Measurements from ENCODE around the gene NRTN.

The NRTN gene

GRCh38 chr19:5790559-5791520 is 14.0 kb upstream of the NRTN start, which contains the start of gene DUS3L:
Gene DUS3L, minus strand, starts transcription at chr19:5791163. Its CDS starts 22 bp downstream, at chr19:5791141.
- peak; percentile 95 to 96 for DNase-seq

- no peak for DNase-seq
Observed at GRCh38 chr19:5792224-5792623, 12.6 kb upstream of the NRTN start.

DNA sequence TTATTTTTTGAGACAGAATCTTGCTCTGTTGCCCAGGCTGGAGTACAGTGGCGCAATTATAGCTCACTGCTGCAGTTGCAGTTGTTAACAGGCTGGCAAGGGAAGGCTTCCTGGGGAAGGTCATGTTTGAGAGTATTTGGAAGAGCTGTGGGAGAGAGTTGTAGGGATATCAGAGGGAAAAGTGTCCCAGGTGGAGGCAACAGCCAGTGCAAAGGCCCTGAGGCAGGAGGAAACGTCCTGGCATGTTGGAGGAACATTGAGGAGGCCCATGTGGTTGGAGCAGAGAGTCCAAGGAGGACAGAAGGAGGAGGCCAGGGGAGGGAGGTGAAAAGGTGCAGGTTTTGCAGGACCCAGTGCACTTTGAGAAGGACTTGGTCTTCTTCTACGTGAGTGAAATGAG is 11.7 kb upstream of the NRTN start:
- DNase-seq = no peak

- no peak for DNase-seq
Observed at GRCh38 chr19:5795382-5795919, 9.4 kb upstream of the NRTN start.

DNA sequence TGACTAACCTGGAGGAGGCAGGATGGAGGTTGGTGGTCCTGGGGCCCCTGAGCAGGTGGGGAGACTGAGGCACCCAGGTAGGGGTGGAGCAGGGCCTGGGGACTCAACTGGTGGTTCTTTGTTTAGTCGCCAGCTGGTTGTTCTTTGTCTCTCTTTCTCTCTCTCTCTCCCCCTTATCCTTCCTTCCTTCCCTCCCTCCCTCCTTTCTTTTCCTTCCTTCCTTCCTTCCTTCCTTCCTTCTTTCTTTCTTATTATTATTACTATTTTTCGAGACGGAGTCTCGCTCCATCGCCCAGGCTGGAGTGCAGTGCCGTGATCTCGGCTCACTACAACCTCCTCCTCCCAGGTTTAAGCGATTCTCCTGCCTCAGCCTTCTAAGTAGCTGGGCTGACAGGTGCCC is 6.6 kb upstream of the NRTN start:
- DNase-seq = no peak

DNA sequence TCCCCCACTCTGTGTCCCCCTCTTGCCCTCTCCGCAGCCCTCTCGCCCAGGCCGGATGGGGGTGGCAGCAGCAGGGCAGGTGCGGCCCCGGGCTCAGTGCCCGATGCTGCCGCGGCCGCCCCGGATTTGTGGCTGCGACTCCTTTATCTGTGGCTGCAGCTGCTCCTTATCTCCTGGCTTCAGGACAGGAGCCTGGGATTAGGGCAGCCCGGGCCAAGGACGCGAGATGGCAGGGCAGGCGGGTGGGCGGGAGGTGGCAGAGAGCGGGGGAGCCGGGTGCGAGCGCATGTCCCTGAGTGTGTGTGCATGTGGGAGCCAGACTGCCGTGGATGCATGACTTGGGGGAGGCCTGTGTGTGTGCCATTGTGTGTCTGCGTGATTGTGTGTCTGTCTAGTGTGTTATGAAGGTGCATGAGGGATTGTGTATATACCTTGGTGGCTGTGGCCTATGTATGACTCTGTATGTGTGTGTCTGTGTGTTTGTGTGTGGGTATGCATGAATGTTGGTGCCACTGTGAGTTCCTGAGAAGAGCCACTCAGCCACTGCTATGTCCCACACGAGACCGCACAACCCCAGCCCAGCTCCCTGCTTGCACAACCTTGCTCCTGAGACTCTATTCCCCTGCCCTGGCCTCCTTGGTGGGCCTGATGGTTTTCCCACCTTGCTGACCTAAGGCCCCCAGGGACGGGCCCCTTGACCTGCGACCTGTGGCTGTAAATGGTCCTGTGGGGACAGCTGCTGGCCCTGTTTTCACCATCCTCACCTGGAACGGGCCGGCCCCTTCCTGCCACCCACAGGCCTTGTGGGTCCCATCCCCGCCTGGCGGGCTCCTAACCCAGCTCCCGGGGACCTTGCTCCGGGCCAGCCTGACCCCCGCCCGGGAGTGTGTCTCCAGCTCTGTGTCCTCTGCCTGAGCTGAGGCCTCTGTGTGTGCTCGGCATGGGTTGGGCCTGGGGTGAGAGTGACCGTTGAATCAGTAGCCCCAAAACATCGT is 5.3 kb upstream of the NRTN start:
- no peak for DNase-seq

GRCh38 chr19:5800361-5801270 is 4.3 kb upstream of the NRTN start:
- DNase-seq = no peak

DNA sequence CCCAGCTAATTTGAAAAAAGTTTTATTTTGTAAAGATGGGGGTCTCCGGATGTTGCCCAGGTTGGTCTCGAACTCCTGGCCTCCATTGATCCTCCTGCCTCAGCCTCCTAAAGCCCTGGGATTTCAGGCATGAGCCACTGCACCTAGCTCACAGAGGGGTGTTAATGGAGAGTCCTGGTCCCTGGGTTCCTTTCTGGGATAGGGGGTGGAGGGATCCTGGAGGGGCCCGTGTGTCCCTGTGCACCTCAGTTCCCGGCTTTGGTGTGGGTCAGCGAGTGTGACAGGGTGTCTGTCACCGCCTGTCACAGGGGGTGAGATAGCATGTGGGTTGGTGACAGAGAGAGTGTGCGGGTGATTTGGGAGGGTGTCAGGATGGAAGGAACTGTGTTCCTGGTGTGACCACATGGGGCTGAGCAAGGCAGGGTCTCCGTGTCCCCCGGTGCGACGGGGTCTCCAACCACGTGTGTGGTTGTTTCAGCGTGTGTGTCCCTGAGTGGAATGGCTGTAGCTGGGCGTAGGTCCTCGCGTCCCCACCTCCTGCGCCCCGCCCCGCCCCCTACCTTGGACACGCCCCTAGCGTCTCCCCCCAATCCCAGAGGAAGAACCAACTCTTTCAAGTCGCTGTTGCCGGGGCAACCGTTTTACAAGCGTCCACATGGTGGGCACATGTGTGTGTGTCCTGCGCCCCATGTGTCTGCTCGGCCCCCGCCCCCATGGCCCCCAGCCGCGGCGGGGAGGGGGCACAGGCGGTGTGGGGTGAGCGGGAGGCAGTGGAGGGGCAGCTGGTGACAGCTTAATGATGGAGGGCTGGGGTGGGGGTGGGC is 2.9 kb upstream of the NRTN start:
- DNase-seq = no peak

- no peak for DNase-seq
Observed at GRCh38 chr19:5803441-5803751, 1.5 kb upstream of the NRTN start.

GRCh38 chr19:5803752-5804515 is 933 bp upstream of the NRTN start:
- DNase-seq = peak; percentile 85 to 90

DNA sequence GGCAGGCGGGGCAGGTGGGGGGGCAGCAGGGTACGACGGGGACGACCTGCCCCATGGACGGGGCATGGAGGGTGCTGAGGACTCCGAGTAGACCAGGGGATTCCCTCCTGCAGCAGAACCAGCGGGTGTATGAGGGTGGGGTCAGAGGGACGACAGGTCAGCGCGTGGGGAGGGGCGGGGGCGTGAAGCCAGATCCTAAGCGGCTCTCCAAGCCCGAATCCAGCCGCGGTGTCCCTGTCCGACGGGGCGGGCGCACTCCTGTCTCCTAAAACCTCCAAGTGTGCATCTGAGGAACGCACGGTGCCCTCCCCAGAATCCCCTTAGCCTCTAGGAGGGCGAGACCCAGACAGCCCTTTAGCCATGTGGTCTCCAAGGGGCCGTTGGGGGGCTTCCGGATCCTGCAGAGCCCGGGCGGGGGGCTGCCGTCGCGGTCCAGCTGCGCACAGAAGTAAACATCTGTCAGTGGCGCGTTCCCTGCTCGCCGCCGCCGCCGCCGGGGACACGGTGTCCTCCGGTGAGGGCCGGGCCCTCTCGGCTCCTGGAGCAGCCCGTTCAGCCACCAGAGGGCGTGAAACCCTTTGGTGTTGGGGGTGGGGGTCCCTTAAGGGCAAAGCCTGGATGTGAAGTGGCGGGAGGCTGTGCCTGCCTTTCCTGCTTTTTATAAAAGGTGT is 730 bp downstream of the NRTN start:
- DNase-seq = peak; percentile 56 to 70

GRCh38 chr19:5806133-5806489 is 1.2 kb downstream of the NRTN start:
- DNase-seq = no peak

DNA sequence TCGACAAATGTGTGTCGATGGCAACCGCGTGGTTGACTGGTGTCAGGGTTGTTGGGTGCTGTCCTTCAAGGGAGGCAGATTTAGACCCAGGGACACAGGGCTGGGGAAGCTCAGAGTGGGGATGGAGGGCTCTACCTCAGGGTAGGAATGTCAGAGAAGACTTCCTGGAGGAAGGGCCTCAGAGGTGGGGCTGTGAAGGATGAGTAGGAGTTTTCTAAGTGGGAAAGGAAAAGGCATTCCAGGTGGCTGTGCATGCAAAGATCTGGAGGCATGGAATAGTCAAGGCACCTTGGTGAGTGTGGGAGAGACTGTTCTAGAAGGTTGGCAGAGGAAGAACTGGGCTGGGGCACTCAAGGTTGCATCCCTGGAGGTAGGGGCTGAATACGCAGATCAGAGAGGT is 2.0 kb downstream of the NRTN start:
- no peak for DNase-seq

DNA sequence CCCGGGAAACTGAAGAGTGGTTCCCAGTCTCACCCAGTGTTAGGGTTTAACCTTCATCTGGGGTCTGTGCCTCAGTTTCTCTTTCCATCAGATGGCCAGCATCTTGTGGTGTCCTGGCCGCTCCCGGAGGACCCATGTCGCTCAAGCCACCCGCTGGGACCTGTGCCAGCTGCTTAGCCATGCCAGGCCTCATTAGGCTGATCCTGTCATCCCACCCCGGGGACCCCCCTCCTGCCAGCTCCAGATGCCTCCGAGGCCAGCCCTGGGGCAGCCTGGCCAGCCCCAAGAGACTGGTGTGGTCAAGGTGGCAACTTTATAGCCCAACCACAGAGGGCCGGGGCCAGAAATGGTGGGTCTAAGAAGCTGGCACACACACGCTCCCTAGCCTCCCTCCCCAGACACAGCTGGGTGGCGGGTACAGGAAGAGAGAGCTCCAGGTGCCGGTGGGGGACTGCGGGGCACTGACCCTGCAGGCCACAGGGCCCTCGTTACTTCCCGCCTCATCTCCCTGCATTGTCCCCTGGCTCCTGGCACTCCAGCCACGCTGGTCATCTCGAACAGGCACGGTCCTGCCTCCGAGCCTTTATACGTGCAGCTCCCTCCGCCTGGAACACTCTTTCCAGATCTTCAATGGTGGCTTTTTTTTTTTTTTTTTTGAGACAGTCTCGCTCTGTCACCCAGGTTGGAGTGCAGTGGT is 3.4 kb downstream of the NRTN start:
- DNase-seq = no peak

DNA sequence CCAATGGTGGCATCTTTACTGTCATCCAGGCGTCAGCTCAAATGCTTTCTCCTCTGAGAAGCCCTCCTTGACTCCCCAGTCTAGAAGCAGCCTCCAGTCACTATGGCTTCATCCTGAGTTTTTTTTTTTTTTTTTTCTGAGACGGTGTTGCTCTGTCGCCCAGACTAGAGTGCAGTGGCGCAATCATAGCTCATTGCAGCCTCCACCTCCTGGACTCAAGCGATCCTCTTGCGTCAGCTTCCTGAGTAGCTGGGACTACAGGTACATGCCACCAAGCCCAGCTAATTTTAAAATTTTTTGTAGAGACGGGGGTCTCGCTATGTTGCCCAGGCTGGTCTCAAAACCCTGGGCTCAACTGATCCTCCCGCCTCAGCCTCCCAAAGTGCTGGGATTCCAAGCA is 4.2 kb downstream of the NRTN start:
- DNase-seq = no peak

DNA sequence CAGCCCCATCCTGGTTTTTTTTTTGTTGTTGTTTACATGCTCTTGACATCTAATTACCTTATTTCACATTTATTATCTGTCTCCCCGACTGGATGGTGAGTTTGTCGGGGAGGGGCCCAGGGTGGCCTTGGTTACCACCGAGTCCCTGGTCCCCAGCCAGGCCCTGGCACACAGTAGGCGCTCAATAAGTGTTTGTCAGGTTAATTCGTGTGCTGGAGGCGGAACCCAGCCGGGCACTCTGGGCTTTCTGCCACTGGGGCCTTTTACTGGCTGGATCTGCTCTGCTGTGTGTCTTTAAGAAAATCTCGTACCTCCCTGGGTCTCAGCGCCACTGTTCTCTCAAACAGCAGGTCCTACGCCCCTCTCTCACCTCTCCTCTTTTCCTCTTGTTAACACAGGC is 4.6 kb downstream of the NRTN start:
- no peak for DNase-seq

- DNase-seq = no peak
Observed at GRCh38 chr19:5811117-5811516, 6.2 kb downstream of the NRTN start.

DNA sequence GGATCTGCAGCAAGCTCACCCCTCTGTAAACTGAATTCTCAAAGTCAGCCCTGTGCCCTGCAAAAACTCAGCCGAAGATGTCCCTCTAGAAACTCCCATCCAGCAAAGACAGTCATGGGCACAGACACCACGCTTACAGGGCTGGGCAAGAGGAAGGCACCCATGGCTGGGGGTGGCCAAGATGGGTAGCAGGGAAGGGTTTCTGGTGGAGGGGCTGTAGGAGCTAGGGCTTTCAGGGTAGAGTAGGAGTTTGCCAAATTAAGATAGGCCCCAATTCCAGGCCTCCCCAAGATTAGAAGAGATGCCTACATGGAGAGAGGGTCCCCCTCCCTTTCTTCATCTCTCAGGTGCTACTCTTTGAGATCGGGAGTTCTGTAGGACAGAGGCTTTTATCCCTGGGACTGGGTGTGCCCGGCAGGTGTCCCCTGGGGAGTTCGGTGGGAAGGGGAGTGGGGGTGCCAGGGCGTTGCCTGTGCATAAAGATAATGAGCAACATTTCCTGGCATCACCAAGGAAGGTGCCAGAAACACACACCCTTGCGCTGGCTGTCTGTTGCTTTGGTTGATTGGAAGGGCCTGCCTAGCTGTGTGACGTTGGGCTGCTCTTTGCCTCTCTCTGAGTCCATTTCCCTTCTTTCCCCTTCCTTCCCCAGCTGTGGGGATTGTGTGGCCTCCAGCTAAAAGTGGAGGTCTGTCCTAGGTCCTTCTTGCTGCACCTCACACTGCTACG is 9.4 kb downstream of the NRTN start:
- no peak for DNase-seq

- DNase-seq = no peak
Observed at GRCh38 chr19:5814852-5815246, 10.0 kb downstream of the NRTN start.

Measured in activated CD4-positive, alpha-beta T cell treated with anti-CD3 and anti-CD28 coated beads for 4 hours (primary cell).